ENCODE data around the gene CLN6.

DNA sequence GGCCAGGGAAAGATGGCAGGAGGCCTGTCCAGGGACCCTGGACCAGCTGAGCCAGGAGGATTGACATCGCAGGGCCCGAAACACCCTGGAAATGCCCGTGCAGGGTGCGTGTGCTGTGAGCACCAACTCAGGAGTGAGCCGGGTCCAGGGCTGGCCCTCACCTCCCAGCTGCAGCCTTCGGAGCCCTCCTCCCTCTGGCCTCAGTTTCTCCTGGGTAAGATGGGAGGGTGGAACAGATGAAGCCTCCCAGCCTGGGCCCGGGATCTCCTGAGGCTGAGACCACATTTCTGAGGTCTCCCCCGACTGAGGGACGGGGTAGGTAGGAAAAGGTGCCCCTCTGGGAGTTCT lies 19.1 kb downstream of the CLN6 start:
- TF ChIP-seq, protein P1, sequence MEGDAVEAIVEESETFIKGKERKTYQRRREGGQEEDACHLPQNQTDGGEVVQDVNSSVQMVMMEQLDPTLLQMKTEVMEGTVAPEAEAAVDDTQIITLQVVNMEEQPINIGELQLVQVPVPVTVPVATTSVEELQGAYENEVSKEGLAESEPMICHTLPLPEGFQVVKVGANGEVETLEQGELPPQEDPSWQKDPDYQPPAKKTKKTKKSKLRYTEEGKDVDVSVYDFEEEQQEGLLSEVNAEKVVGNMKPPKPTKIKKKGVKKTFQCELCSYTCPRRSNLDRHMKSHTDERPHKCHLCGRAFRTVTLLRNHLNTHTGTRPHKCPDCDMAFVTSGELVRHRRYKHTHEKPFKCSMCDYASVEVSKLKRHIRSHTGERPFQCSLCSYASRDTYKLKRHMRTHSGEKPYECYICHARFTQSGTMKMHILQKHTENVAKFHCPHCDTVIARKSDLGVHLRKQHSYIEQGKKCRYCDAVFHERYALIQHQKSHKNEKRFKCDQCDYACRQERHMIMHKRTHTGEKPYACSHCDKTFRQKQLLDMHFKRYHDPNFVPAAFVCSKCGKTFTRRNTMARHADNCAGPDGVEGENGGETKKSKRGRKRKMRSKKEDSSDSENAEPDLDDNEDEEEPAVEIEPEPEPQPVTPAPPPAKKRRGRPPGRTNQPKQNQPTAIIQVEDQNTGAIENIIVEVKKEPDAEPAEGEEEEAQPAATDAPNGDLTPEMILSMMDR (conservative IDR thresholded peaks at IDR 0.05; ENCODE audit: low read length), result no peak
- TF ChIP-seq EZH2phosphoT487 (IDR thresholded peaks at IDR 0.05; ENCODE audit: borderline replicate concordance, low read depth, low read length), result no peak
